GM21515 (cell line): ENCODE measurements around the gene PARD3B.

Experiments
- ATAC-seq: cut with Tn5 transposase; IDR thresholded peaks from one replicate; pipeline ENCODE4 v1.9.1; 2021; ENCODE audit not compliant: unreplicated experiment

Gene PARD3B

DNA sequence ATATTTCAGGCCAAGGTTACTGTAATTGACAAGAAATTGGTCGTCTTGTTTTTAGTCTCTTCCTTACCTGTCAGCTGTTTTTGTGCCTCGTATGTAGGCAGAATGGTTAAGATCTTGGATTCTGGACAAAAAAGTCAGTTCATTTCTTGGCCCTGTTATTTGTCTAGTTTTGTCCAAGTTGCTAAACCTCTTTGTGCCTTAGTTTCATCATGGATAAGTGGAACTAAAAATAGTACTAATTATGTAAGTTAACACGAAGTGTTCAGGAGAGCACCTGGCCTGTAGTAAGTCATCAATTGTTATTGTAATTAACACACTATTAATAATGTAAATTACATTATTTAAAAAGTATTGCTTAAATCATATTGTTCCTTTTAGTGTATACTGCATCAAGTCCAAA, 148.0 kb downstream of the PARD3B start:
- no peak for ATAC-seq

DNA sequence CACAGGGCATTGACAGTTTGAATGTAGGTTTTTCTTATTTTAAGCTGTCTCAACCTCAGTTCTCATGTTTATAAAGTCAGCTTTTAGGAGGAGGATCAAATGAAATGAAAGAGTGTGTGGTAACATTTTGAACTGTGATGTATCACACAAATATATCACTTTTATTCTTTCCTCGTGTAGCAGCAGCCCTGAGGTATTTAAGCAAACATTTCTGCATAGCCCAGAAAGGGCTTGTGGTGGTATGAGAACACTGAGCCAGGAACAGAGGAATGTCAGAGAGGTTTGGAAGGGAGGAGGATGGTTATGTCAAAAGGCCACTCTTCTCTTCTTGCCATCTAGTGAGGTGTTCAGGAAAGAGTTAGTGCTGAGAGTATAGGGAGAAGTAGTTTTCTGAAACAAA, 150.2 kb downstream of the PARD3B start:
- no peak for ATAC-seq

GRCh38 chr2:204696124-204696523, 150.8 kb downstream of the PARD3B start:
- ATAC-seq = no peak

- ATAC-seq = no peak
These were observed 160.1 kb downstream of the PARD3B start for GRCh38 chr2:204705243-204705932.

- ATAC-seq = no peak
These were observed 161.7 kb downstream of the PARD3B start for GRCh38 chr2:204706939-204707338.

DNA sequence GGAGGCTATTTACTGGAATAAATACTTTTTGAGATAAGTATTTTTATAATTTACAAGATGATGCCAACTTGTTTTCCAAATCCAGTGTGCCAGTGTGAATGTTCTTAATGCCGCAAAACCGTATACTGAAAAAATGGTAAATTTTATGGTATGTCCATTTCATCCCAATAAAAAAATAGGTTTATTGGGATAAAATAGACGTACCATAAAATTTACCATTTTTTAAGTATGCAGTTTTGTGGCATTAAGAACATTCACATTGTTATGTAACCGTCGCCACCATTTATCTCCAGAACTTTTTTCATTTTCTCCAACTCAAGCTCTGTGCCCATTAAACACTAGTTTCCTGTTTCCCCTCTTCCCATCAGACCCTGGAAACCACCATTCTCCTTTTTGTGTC, 167.9 kb downstream of the PARD3B start:
- no peak for ATAC-seq

DNA sequence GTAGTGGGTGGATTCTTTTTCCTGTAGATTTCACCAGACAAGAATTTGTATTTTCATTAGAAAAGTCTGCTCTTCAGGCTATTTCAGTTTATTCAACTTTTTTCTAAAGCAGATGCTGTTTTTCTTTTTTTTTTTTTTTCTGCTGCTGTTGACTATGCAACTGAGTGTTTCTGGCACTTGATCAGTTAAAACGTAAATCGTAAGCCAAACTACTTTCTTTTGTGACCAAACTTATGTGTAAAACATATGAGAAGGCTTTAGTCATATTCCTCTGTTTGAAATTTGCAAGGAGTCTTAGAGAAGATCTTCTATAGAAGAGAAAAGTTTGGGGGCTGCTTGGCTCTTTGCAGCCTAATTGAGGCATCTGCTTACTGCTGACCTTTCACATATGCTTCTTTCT, 170.1 kb downstream of the PARD3B start:
- no peak for ATAC-seq

GRCh38 chr2:204717591-204717990, 172.3 kb downstream of the PARD3B start:
- no peak for ATAC-seq

GRCh38 chr2:204718607-204719006, 173.3 kb downstream of the PARD3B start:
- ATAC-seq = no peak

GRCh38 chr2:204720874-204721273, 175.6 kb downstream of the PARD3B start:
- no peak for ATAC-seq

DNA sequence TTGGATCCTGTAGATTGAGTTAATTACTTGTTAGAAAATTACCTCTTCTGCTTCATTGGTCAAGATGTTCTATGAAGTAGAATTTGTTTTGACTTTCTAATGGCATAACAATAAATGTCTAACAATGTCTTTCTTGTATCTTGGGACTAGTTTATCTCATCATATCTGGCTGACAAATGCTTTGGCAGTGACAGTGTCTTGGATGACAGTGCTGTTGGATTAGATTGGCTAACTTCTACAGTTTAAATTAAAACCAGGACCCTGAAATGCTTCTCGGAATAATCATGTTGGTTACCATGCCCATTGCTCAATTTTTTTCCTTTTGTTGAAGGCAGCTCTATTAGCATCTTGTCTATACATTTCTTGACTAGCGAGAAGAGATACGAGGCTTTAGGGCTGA, 176.9 kb downstream of the PARD3B start:
- ATAC-seq = no peak

DNA sequence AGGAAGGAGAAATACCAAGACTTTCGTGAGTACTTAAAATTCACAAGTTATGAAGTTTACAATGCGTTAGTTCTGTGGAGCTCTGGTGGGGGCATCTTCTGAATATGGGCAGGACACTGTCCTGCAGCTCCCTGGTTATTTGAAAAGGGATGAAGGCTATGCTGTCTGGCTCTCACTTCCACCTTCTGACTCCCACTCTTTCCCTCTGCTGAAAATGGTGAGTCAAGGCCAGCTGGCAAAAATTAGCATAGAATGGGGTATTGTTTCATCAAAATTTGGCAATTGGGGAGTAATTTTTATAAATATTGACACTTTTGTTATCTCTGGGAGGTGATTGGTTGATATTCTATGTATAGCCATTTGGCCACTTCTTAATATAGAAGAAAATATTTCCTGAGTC, 177.4 kb downstream of the PARD3B start:
- no peak for ATAC-seq

DNA sequence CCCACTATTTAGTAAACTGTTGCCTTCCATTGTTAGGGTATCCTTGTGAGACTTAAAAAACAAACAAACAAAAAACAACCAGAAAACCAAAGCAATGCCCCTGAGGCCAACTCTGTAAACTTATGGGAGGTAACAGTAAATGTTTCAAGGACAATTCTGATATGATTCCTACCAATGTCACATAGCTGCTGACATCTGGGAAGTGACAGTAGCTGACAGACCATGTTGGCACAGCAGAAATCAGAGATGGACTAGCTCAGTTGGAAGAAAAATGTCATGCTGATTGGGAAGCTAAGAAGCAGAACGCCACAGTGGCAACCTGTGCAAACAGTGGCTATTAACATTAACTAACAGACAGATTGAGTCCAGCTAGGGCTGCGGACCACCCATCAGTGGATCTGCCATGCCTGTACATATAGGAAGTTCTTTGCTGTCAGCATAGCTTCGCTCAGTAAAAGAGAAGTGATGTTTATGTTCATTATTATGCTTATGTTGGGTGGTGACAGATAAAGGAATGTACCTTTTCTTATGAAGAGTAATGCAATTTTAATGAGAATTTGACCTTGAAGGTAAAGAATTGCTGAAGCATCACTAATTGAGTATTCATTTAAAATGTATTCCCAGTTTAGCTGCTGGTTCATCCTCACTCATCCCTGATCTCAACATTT, 180.6 kb downstream of the PARD3B start:
- ATAC-seq = no peak

DNA sequence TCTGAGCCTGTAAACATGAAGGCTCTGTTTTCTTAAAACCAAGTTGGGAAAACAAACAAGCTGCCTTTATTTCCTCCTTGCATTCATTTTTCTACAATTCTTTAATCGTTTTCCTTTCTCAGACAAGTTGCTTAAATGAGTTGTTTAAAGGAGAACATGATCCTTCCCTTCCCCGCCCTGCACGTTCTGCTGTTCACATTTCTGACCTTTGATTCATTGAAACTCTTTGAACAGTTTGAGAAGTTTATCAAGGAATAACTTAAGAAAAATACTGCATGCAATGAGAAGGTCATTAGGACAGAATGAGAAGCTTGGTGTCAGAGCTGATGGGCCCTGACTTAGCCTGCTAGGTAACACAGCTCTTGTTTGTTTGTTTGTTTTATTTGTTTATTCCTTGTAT, 181.6 kb downstream of the PARD3B start:
- ATAC-seq = no peak

- ATAC-seq = no peak
These were observed 182.1 kb downstream of the PARD3B start for GRCh38 chr2:204727368-204727767.

DNA sequence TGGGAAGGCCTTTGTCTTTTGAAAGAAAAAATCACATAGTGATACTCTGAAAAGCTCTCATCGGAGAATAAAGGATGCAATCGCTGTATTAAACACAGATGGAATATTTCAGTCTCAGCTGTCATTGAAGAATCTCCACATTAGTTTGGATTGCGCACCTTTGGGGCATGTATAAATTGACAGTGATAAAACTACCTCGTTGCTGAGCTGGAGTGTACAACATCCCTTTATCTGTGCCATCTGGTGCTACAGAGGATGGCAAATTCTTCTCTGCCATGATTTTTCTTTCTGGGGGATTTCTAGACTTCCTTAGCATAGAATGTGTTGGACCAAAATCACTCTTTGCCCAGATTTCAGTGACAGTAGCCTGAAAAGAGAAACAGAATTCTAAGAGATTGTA, 185.3 kb downstream of the PARD3B start:
- ATAC-seq = no peak

- no peak for ATAC-seq
These were observed 186.7 kb downstream of the PARD3B start for GRCh38 chr2:204732019-204732418.

- ATAC-seq = no peak
These were observed 192.0 kb downstream of the PARD3B start for GRCh38 chr2:204737296-204737695.

- no peak for ATAC-seq
These were observed 193.4 kb downstream of the PARD3B start for GRCh38 chr2:204738721-204739120.

GRCh38 chr2:204743393-204743960, 198.2 kb downstream of the PARD3B start:
- no peak for ATAC-seq

GRCh38 chr2:204744506-204744905, 199.2 kb downstream of the PARD3B start:
- ATAC-seq = no peak

DNA sequence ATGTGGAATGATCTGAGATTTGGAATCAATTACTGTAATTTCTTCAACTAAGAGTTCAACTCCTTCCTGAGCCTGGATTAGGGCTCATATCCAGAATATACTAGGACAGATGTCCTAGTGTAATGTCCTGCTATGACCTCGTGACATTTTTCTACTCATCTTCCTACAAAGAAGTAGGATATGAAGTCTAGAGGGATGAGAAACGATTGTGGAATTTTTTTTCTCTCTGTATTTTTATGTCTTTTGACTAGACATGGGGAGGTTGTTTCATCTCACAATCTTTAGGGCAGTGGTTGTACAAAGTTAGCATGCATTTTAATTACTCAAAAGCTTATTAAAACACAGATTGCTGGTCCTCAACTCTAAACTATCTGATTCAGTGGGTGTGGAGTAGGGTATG, 203.0 kb downstream of the PARD3B start:
- ATAC-seq = no peak

- no peak for ATAC-seq
These were observed 204.0 kb downstream of the PARD3B start for GRCh38 chr2:204749319-204749718.
